Ectodermal cell (in vitro differentiated cells): Measurements from ENCODE around the gene ARHGEF33.

Experiments
- H3K27ac ChIP-seq: 2 replicates; pipeline ENCODE4 v1.7.0; 2013; ENCODE audit warnings: mild to moderate bottlenecking, low read depth, low read length; ENCODE audit not compliant: insufficient read depth, poor library complexity, severe bottlenecking
- H3K27me3 ChIP-seq: 2 replicates; pipeline ENCODE4 v1.7.0; 2013; ENCODE audit warnings: mild to moderate bottlenecking, low read length; ENCODE audit not compliant: insufficient read depth, control insufficient read depth, poor library complexity, severe bottlenecking
- H3K36me3 ChIP-seq: one replicate; pipeline ENCODE4 v1.7.0; 2013; ENCODE audit warnings: low read length; ENCODE audit not compliant: control insufficient read depth, insufficient read depth
- H3K4me1 ChIP-seq: one replicate; pipeline ENCODE4 v1.7.0; 2013; ENCODE audit warnings: low read length; ENCODE audit not compliant: control insufficient read depth, insufficient read depth
- H3K4me3 ChIP-seq: 2 replicates; pipeline ENCODE4 v1.7.0; 2013; ENCODE audit warnings: low read depth, low read length, control low read depth; ENCODE audit not compliant: insufficient read depth
- H3K9me3 ChIP-seq: 2 replicates; pipeline ENCODE4 v1.7.0; 2013; ENCODE audit warnings: mild to moderate bottlenecking, low read length, moderate library complexity; ENCODE audit not compliant: control insufficient read depth
- WGBS, 2 experiments: methylation state at CpG; one replicate each; pipeline ENCODE4 v1.1.7; 2013; ENCODE audit warnings: missing lambda C conversion rate in 2 of 2; 5-methylcytosine and 5-hydroxymethylcytosine counted together

Gene ARHGEF33

DNA sequence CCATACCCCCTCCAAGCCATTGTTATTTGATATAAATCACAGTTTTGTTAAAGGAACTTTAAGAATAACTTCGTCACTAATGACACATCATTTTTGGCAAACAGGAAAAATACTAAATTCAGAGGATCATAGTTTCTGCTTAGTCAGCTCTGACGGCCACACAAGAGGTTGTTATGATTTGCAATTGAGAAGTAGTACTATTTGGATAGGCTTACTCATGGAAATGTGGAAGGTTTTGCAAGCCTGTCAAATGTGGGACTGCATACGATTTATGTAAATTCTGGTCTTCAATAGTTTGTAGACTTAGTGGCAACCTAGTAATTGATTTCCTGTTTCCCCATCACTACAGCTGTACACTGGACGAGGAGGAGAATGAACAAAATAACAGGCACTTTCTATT is 108.1 kb downstream of the ARHGEF33 start:
- H3K36me3 ChIP-seq = peaks cover 11% of the 10 kb centered on the region
- no peaks in the 10 kb centered on the region for H3K4me1 ChIP-seq
- H3K9me3 ChIP-seq = no peaks in the 10 kb centered on the region
- H3K27me3 ChIP-seq = no peaks in the 10 kb centered on the region
- H3K27ac ChIP-seq = no peak overlapping the region
- WGBS, 2 experiments = 92% methylated on average over 3 to 4 of the region's 4 CpGs
- no peak overlapping the region for H3K4me3 ChIP-seq

DNA sequence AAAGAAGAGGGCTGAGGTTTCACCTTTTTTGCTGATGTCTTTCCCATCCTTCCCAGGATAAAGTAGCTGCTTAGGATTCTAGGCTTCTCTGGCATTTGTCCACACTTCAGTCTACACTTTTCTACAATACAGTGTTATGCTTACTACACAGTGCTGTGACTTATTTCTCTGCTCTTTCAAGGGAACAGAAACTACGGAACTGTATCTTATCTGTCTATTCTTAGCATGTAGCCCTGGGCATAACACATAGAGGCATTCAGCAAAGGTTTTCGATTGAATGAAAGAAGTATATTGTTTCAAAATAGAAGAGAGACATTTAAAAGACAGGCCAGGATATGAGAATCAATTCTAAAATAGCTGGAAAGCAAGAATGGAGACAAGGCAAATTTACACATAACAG is 110.9 kb downstream of the ARHGEF33 start:
- Histone ChIP-seq H3K27ac (no peak overlapping the region), H3K4me3 (no peak overlapping the region), H3K27me3 (no peaks in the 10 kb centered on the region), H3K4me1 (no peaks in the 10 kb centered on the region), H3K9me3 (no peaks in the 10 kb centered on the region), H3K36me3 (peaks cover 15% of the 10 kb centered on the region)
- 82 to 94% methylated on average over 2 of the region's 2 CpGs for WGBS, 2 experiments

DNA sequence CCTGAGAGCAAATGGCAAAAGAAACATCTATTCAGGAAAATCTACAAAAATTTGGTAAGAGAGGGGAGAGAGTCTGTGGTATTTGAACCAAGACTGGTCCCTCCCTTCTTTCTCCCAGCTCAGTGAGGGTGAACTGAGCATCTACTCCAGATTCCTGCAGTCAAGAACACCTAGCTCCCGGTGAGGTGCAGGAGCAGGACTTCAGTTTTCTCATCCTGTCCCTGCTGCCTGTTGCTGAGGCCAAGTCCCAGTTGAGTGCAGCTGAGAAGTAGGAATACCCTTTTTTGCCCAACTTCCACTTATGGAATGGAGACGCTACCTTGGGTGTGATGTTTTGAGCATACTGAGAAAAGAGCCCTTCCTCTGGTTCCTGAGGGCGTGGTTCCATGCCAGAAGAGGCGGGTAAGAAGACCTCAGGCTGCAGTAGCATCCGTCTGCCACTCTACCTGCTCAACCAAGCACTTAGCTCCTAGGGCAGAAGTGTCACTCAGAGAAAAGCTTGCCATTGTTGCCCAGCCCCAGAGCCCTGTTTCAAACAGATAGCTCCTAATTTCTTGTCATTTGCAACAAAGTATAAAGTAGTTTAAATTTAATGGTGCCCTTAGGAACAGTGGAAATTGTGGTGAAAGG is 118.3 kb downstream of the ARHGEF33 start:
- Histone ChIP-seq H3K4me3 (no peak overlapping the region), H3K27ac (no peak overlapping the region), H3K4me1 (no peaks in the 10 kb centered on the region), H3K36me3 (peaks cover 13% of the 10 kb centered on the region), H3K9me3 (no peaks in the 10 kb centered on the region), H3K27me3 (no peaks in the 10 kb centered on the region)
- WGBS, 2 experiments = 71 to 87% methylated on average over 4 to 5 of the region's 5 CpGs

DNA sequence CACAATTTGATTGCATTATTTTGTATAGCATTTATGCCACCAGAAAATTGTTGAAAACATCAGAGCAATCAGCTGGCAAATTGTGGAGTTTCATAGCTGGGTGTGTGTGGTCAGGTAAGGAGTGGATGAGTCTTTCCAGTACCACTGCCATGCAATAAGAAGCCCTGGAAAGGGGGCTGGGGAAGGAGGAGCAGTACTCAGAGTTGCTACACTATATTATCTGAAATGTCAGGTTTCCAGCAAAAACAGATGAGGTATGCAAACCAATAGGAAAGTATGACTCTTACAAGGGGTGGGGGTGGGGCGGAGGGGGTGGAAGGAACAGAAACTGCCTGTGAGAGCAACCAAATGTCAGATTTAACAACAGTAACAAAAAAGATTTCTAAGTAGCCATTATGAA is 119.0 kb downstream of the ARHGEF33 start:
- no peaks in the 10 kb centered on the region for H3K27me3 ChIP-seq
- H3K9me3 ChIP-seq = no peaks in the 10 kb centered on the region
- 88 to 93% methylated on average over 1 of the region's 1 CpG for WGBS, 2 experiments
- H3K4me3 ChIP-seq = no peak overlapping the region
- H3K4me1 ChIP-seq = no peaks in the 10 kb centered on the region
- H3K36me3 ChIP-seq = peaks cover 13% of the 10 kb centered on the region
- H3K27ac ChIP-seq = no peak overlapping the region

DNA sequence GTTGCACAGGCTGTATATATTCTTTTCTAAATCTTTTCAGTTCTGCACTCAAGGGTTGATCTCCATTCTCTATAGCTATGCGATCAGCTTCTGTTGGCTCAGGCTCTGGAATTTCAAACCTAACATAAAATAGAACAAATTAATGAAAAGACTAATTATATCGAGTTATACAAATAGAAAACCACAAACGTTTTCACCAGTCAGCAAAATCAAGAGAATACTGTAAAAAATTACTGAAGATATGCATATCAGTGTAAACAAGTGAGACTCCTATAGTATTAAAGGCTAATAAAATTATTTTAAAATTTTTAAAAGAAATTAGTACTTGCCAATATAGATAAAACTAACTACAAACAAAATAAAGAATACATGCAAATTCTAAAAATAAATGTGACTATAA is 124.2 kb downstream of the ARHGEF33 start:
- Histone ChIP-seq H3K9me3 (no peaks in the 10 kb centered on the region), H3K27ac (no peak overlapping the region), H3K4me1 (no peaks in the 10 kb centered on the region), H3K27me3 (no peaks in the 10 kb centered on the region), H3K4me3 (no peak overlapping the region), H3K36me3 (peaks cover 5% of the 10 kb centered on the region)
- WGBS, 2 experiments = 90 to 100% methylated on average over 1 of the region's 3 CpGs

DNA sequence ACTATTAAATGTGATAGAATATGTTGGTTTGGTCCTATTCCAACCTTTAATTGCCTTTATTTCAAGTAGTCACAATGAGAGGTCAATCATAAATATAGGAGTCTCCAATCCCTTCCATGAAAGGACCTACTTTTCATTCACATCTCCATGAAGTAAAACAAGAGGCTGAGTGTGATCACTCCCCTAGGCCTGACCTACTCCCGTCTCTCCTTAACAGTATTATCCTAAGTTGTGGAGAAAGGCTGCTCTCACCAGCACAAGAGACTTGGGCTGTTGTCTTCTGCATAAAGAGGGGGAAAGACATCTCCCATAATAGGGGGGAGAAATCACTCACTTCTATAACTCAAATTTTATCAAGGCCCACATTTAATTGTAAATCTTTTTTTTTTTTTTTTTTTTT is 125.7 kb downstream of the ARHGEF33 start:
- Histone ChIP-seq H3K4me1 (no peaks in the 10 kb centered on the region), H3K9me3 (no peaks in the 10 kb centered on the region), H3K27ac (no peak overlapping the region), H3K27me3 (no peaks in the 10 kb centered on the region), H3K36me3 (no peaks in the 10 kb centered on the region), H3K4me3 (no peak overlapping the region)
- 40 to 43% methylated on average over 1 of the region's 1 CpG for WGBS, 2 experiments

DNA sequence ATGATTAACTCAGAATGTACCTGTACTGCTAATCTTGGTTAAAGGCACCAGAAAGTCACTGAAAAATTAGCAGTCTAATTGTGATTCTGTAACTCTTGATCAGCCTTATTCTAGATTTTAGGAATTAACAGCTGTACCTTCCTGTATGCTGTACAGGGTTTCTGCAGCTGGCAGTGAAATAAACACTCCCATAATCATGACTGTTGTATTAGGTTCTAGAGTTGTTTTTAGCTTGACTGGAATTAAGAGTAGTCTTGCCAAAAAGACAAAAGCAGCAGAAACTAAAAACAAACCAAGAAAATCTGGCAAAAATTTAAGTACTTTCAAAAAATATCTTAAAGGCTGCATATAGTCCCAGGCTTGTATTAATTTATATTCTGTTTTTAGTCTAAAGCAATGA is 127.7 kb downstream of the ARHGEF33 start:
- no peak overlapping the region for H3K27ac ChIP-seq
- H3K27me3 ChIP-seq = no peaks in the 10 kb centered on the region
- no peaks in the 10 kb centered on the region for H3K4me1 ChIP-seq
- no peaks in the 10 kb centered on the region for H3K9me3 ChIP-seq
- H3K36me3 ChIP-seq = peaks cover under 1% of the 10 kb centered on the region
- H3K4me3 ChIP-seq = no peak overlapping the region

DNA sequence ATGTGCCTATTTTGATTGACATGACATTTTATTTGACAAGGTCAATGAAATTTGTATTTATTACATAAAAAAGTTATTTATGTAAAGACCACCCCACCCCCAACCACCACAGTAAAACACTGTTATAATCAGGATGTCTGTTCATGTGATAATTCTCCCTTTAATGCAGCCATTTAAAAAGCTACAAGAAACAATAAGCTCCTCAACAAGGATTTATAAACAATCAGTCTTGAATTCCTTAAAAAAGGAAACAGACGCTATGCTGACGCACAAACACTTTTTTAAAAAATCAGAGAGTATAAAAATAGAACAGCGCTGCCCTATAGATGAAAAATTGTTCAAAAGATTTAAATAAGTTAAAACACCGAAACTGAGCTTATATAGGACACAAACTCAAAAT is 129.0 kb downstream of the ARHGEF33 start:
- Histone ChIP-seq H3K4me3 (no peak overlapping the region), H3K27me3 (no peaks in the 10 kb centered on the region), H3K36me3 (peaks cover 3% of the 10 kb centered on the region), H3K27ac (no peak overlapping the region), H3K4me1 (no peaks in the 10 kb centered on the region), H3K9me3 (no peaks in the 10 kb centered on the region)
- 97 to 100% methylated on average over 3 of the region's 4 CpGs for WGBS, 2 experiments

DNA sequence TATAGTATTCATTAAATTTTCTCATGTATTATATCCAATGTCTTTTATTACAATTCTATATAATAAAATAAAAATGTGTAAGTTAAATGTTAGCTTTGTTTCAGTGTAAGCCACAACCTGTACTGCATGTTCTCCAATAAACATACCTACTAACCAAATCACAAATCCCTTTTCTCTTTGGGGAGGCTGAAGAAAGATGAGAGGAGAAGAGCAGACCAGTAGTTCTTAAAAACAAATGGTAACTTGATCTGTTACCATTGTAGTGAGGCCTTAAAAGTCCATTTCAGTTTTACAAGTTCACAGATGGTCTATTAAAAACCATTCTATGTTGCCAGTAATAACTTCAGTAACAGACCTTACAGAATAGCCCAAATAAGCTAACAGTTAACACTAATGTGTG is 130.7 kb downstream of the ARHGEF33 start:
- no peaks in the 10 kb centered on the region for H3K4me1 ChIP-seq
- H3K4me3 ChIP-seq = no peak overlapping the region
- no peaks in the 10 kb centered on the region for H3K27me3 ChIP-seq
- H3K27ac ChIP-seq = no peak overlapping the region
- H3K9me3 ChIP-seq = no peaks in the 10 kb centered on the region
- peaks cover 3% of the 10 kb centered on the region for H3K36me3 ChIP-seq

DNA sequence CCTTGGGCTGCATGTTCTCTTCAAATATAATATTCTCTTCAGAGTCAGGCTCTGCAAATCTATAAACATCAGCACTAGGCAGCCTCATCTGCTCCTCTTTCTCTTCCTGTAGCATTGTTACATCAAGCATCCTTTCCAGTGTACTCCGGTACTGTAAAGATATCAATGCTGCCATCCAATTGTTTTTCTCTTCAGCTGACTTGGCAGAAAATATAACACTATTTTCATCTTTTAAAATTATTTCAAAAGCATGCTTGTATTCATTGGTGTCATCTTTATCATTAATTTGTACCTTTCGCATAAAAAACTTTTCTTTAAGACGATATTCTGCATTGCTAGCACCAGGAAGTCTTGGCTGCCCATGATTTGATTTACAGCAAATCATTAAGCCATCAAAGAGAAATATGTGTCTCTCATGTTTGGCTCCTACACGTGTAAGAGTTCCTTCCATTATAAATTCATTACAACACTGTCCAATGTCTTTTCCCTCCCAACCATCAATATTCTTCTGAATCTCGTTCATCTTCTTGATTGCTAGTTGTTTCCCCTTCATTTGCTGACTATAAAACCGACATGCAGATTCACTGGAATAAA is 133.1 kb downstream of the ARHGEF33 start:
- no peak overlapping the region for H3K27ac ChIP-seq
- no peak overlapping the region for H3K4me3 ChIP-seq
- no peaks in the 10 kb centered on the region for H3K9me3 ChIP-seq
- no peaks in the 10 kb centered on the region for H3K27me3 ChIP-seq
- 94 to 95% methylated on average over 5 to 6 of the region's 6 CpGs for WGBS, 2 experiments
- no peaks in the 10 kb centered on the region for H3K4me1 ChIP-seq
- peaks cover 3% of the 10 kb centered on the region for H3K36me3 ChIP-seq

DNA sequence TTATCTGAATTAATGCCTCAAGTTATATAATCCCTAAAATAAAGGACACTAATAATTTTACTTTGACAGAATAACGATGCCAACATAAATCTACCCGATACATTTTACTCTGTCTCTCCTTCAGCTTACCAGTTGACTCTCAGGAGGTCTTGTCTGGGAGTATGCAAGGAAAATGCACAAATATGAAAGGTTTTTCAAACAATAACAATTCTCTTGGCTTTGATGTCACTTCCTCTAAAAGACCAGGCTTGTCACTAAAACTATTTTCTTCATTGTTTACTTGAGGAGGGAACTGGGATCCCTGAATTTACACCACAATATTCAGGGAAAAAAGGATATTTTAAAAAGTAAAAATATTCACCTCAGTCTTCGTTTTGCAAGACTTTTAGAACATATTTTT is 134.0 kb downstream of the ARHGEF33 start:
- no peaks in the 10 kb centered on the region for H3K4me1 ChIP-seq
- H3K27ac ChIP-seq = no peak overlapping the region
- WGBS, 2 experiments = 84 to 91% methylated on average over 3 of the region's 3 CpGs
- no peak overlapping the region for H3K4me3 ChIP-seq
- H3K9me3 ChIP-seq = no peaks in the 10 kb centered on the region
- no peaks in the 10 kb centered on the region for H3K27me3 ChIP-seq
- H3K36me3 ChIP-seq = peaks cover 3% of the 10 kb centered on the region
